Central memory CD8-positive, alpha-beta T cell (primary cell): Measurements from ENCODE around the gene TBL1X.

Experiments used
- ATAC-seq: fragments of 150-1000 bp; cut with Tn5 transposase; replicated peaks from 2 replicates; pipeline ENCODE4 v1.10.0; 2022; ENCODE audit warnings: mild to moderate bottlenecking, moderate FRiP score, moderate number of reproducible peaks; ENCODE audit not compliant: poor library complexity, severe bottlenecking; ENCODE audit errors: extremely low read depth
- DNase-seq, 2 donors: peaks; one replicate each; pipeline ENCODE4 v3.0.0; 2021; ENCODE audit warnings: low spot score in 2 of 2
- H3K27ac Mint-ChIP-seq: one replicate; pipeline ENCODE4 v1.8.0; 2022; ENCODE audit warnings: low read depth, mild to moderate bottlenecking, moderate library complexity, mixed read lengths
- H3K27me3 Mint-ChIP-seq: one replicate; pipeline ENCODE4 v1.8.0; 2022; ENCODE audit warnings: mixed read lengths
- H3K36me3 Mint-ChIP-seq: one replicate; pipeline ENCODE4 v1.8.0; 2022; ENCODE audit warnings: mild to moderate bottlenecking, moderate library complexity, mixed read lengths; ENCODE audit not compliant: insufficient read depth
- H3K4me1 Mint-ChIP-seq: one replicate; pipeline ENCODE4 v1.8.0; 2022; ENCODE audit warnings: mixed read lengths
- H3K4me3 Mint-ChIP-seq: one replicate; pipeline ENCODE4 v1.8.0; 2022; ENCODE audit warnings: mild to moderate bottlenecking, moderate library complexity, mixed read lengths
- H3K9me3 Mint-ChIP-seq: one replicate; pipeline ENCODE4 v1.8.0; 2022; ENCODE audit warnings: mixed read lengths

The TBL1X gene

DNA sequence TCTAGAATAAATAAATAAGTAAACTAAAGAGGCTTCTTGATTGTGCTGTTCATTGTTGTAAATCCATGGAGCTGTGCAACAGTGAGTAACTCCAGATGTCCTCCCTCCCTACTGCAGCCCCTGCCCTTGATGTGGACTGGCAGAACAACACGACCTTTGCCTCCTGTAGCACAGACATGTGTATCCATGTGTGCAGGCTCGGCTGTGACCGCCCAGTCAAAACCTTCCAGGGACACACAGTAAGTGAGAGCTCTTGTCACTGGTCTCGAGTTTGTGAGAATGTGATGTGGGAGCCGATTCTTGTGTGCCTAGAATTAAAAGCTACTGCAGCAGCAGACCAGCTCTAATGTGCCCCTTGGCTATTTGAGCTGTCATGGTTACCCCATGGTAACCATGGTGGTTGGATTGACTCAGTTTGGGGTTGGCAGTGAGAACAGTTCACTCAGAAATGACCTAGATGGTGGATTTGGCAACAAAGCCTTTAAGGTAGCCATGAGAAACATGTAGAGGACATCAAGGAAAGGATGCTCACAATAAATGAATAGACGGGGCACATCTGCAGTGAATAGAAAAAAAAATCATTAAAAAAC lies 240.1 kb downstream of the TBL1X start:
- ATAC-seq (no peak), DNase-seq (no peak)
- Mint-ChIP-seq H3K36me3 (peaks cover 25% of the 10 kb centered on the region), H3K27ac (no peak overlapping the region), H3K4me1 (peaks cover 7% of the 10 kb centered on the region), H3K9me3 (no peaks in the 10 kb centered on the region), H3K4me3 (no peak overlapping the region), H3K27me3 (no peaks in the 10 kb centered on the region)

DNA sequence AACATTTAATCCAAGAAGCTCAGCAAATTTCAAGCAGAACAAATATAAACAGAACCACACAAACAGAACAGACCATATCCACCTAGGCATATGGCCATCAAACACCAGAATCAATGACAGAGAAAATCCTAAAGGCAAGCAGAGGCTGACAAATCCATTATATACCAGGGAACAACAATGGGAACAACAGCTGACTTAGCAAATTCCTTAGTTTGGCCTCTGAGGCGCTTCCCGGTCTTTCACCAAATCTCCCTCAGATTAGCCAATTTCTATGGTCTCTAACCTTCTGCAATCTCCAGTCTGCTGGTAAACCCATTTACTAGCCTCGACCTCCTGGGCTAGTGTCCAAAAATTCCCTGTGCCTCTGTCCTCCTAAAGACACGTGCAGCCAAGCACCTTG lies 241.6 kb downstream of the TBL1X start:
- Mint-ChIP-seq H3K9me3 (no peaks in the 10 kb centered on the region), H3K27ac (peak overlapping the region; percentile 59), H3K27me3 (no peaks in the 10 kb centered on the region), H3K36me3 (peaks cover 24% of the 10 kb centered on the region), H3K4me3 (no peak overlapping the region), H3K4me1 (peaks cover 7% of the 10 kb centered on the region)
- ATAC-seq (no peak), DNase-seq (no peak)

DNA sequence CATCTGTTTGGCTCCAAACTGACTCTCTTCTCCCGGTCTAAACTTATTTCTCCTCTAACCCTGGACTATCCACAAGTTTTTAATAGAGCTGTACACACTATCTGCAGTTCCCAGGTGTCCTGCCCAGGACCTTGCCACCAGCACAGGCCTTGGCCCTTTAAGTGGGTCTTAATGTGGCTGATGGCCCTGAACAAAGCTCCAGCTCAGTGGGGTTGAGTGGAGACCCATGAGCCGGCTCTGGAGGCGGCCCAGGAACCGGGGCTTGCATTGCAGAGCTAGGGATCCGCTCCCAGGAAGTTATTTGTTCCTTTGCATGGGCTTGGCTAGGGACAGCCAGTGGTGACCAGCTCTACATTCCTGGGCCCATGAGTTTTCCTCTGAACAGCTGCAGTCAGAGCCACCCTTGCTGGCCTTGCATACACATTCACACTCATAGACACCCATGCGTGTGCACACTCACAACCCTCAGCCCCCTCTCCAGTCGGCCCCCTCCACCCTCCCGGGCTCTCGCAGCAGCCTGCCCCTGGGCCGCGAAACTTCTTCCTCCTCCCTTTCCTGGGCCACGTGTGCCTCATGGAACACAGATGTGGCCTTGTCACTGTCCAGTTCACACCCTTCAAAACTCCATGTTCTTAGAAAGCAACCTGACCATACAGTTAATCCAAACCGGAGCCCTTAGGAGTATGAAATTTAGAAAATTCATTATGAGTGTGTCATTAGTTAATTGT lies 242.6 kb downstream of the TBL1X start:
- DNase-seq (no peak), ATAC-seq (no peak)
- Mint-ChIP-seq H3K36me3 (peaks cover 23% of the 10 kb centered on the region), H3K4me1 (peaks cover 7% of the 10 kb centered on the region), H3K27ac (no peak overlapping the region), H3K9me3 (no peaks in the 10 kb centered on the region), H3K4me3 (no peak overlapping the region), H3K27me3 (no peaks in the 10 kb centered on the region)

DNA sequence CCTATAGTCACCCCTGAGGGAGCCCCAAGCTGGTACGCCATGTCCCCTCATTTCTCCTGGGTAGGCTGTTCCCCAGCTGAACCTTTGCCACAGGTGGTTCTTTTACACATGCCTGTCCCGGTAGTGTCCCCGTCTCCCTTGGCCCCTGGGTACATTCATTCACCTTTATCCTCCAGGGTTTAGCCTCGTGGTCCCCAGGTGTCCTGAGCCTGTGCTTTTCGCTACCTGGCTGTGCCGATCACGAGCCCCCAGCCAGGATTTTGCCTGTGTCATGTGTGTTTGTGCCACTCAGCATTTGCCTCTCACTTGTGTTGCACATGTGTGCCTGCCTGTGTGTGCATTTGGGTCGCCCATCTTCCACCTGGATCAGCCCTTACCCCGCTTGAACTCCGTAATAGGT lies 243.2 kb downstream of the TBL1X start:
- H3K4me3 Mint-ChIP-seq = no peak overlapping the region
- H3K9me3 Mint-ChIP-seq = no peaks in the 10 kb centered on the region
- no peak for ATAC-seq
- H3K36me3 Mint-ChIP-seq = peaks cover 26% of the 10 kb centered on the region
- peaks cover 7% of the 10 kb centered on the region for H3K4me1 Mint-ChIP-seq
- H3K27ac Mint-ChIP-seq = no peak overlapping the region
- H3K27me3 Mint-ChIP-seq = no peaks in the 10 kb centered on the region
- DNase-seq = no peak

- ATAC-seq (peak; percentile 84), DNase-seq (peak; percentile 60)
- Mint-ChIP-seq H3K36me3 (peaks cover 26% of the 10 kb centered on the region), H3K27ac (no peak overlapping the region), H3K27me3 (no peaks in the 10 kb centered on the region), H3K4me1 (peaks cover 7% of the 10 kb centered on the region), H3K9me3 (no peaks in the 10 kb centered on the region), H3K4me3 (no peak overlapping the region)
Measured at GRCh38 chrX:9708923-9709553, 244.2 kb downstream of the TBL1X start.

- H3K4me1 Mint-ChIP-seq = peaks cover 7% of the 10 kb centered on the region
- no peak for DNase-seq
- H3K9me3 Mint-ChIP-seq = no peaks in the 10 kb centered on the region
- H3K27me3 Mint-ChIP-seq = no peaks in the 10 kb centered on the region
- ATAC-seq = no peak
- no peak overlapping the region for H3K4me3 Mint-ChIP-seq
- H3K36me3 Mint-ChIP-seq = peaks cover 25% of the 10 kb centered on the region
- no peak overlapping the region for H3K27ac Mint-ChIP-seq
Measured at GRCh38 chrX:9710332-9710731, 245.5 kb downstream of the TBL1X start.

GRCh38 chrX:9717376-9717775 lies 252.5 kb downstream of the TBL1X start:
- Mint-ChIP-seq H3K27me3 (no peaks in the 10 kb centered on the region), H3K4me1 (no peaks in the 10 kb centered on the region), H3K4me3 (no peak overlapping the region), H3K9me3 (no peaks in the 10 kb centered on the region), H3K36me3 (peaks cover 15% of the 10 kb centered on the region), H3K27ac (no peak overlapping the region)
- DNase-seq (no peak), ATAC-seq (no peak)

- H3K4me3 Mint-ChIP-seq = no peak overlapping the region
- no peak for DNase-seq
Measured at GRCh38 chrX:9724711-9725110, 259.9 kb downstream of the TBL1X start.

GRCh38 chrX:9728261-9728660 lies 263.4 kb downstream of the TBL1X start:
- Mint-ChIP-seq H3K27ac (no peak overlapping the region), H3K4me3 (no peak overlapping the region), H3K9me3 (peaks cover 6% of the 10 kb centered on the region), H3K27me3 (no peaks in the 10 kb centered on the region), H3K36me3 (peaks cover under 1% of the 10 kb centered on the region), H3K4me1 (no peaks in the 10 kb centered on the region)
- ATAC-seq = no peak
- no peak for DNase-seq

More at GRCh38 chrX:9724711-9725110, 259.9 kb downstream of the TBL1X start:
- no peak for ATAC-seq
- no peaks in the 10 kb centered on the region for H3K4me1 Mint-ChIP-seq
- no peaks in the 10 kb centered on the region for H3K27me3 Mint-ChIP-seq
- peaks cover 6% of the 10 kb centered on the region for H3K9me3 Mint-ChIP-seq
- H3K36me3 Mint-ChIP-seq = peaks cover 3% of the 10 kb centered on the region
- no peak overlapping the region for H3K27ac Mint-ChIP-seq

DNA sequence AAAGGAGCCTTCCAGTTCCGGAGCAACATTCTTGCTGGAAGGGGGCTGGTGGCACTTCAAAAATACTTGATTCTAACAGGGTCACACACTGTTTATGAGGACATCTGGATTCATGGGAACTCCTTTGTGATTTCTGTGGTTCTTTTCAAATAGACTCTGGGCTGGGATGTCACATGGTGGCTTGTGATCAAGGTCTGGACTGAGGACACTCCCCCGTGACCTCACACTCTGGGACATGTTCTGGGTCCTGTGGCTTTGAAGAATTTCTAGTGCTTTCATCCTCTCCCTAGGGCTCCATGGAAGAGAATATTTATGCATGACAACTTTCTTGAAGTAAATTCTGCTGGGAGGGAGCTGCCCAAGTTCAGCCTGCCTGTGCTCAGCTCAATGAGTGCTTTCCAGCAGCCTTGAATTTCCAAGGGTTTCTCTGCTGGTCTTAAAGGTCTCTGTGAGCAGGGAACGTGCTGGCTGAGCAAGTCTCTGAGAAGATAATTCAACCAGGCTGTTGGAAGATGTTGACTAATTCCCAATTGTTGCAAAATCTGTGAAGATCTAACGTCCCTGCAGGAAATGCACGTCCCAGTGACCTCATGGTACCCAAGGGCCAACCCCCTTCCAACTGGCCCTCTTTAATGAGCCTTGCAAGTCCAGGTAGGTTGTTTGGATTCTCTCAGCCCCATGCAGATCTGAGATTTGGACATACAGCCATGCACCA lies 264.5 kb downstream of the TBL1X start:
- Mint-ChIP-seq H3K4me3 (no peak overlapping the region), H3K27me3 (no peaks in the 10 kb centered on the region), H3K9me3 (peaks cover 6% of the 10 kb centered on the region), H3K27ac (no peak overlapping the region), H3K36me3 (no peaks in the 10 kb centered on the region), H3K4me1 (no peaks in the 10 kb centered on the region)
- no peak for ATAC-seq
- no peak for DNase-seq

- Mint-ChIP-seq H3K27ac (no peak overlapping the region), H3K36me3 (no peaks in the 10 kb centered on the region), H3K9me3 (peaks cover 6% of the 10 kb centered on the region), H3K4me3 (no peak overlapping the region), H3K27me3 (no peaks in the 10 kb centered on the region), H3K4me1 (no peaks in the 10 kb centered on the region)
- DNase-seq (no peak), ATAC-seq (no peak)
Measured at GRCh38 chrX:9730078-9730477, 265.2 kb downstream of the TBL1X start.

DNA sequence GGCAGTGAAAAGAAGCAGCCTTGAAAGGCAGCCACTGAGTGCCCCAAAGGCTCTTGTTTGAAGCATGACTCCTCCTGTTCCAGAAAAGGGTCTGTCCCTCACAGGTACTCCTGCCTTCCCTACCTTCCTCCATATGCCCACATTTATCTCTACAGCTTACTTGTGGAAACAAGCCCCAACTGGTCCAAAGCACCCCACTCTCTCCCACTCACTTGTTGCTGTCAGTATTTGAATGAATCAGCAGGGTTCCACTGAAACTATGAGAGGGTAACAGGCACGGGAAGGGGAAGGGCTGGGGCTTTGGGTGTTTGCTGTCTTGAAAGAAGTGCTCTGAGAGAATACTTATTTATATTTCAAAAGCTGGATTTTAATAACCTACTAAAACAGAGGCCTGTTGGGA lies 265.9 kb downstream of the TBL1X start:
- H3K27me3 Mint-ChIP-seq = no peaks in the 10 kb centered on the region
- no peak for ATAC-seq
- no peak overlapping the region for H3K4me3 Mint-ChIP-seq
- DNase-seq = no peak
- no peaks in the 10 kb centered on the region for H3K36me3 Mint-ChIP-seq
- no peaks in the 10 kb centered on the region for H3K4me1 Mint-ChIP-seq
- H3K27ac Mint-ChIP-seq = no peak overlapping the region
- peaks cover 6% of the 10 kb centered on the region for H3K9me3 Mint-ChIP-seq
